Measurements from ENCODE around the gene CD8B.

Gene CD8B

GRCh38 chr2:86807133-86807467 is 54.6 kb downstream of the CD8B start:
- ChIA-PET CTCF (no interaction called here), POLR2A (ENCODE audit: low non-redundant PET) (no interaction called here)
- no peak overlapping the region for H3K27ac ChIP-seq
- no peak for TF ChIP-seq CTCF (conservative IDR thresholded peaks at IDR 0.05; ENCODE audit: low read depth)
- DNase-seq (ENCODE audit: low spot score) = no peak

GRCh38 chr2:86806059-86806857 is 55.4 kb downstream of the CD8B start:
- ChIA-PET POLR2A (ENCODE audit: low non-redundant PET) (no interaction called here), CTCF (no interaction called here)
- H3K27ac ChIP-seq = no peak overlapping the region
- DNase-seq (ENCODE audit: low spot score) = no peak
- no peak for TF ChIP-seq CTCF (conservative IDR thresholded peaks at IDR 0.05; ENCODE audit: low read depth)

- ChIA-PET POLR2A (ENCODE audit: low non-redundant PET) (no interaction called here), CTCF (no interaction called here)
These were observed 60.7 kb downstream of the CD8B start for GRCh38 chr2:86800856-86801567.

GRCh38 chr2:86794861-86795260 is 66.8 kb downstream of the CD8B start:
- TF ChIP-seq CTCF (conservative IDR thresholded peaks at IDR 0.05; ENCODE audit: low read depth) = no peak
- no peak overlapping the region for H3K27ac ChIP-seq
- POLR2A ChIA-PET (ENCODE audit: low non-redundant PET) = no interaction called here
- no peak for DNase-seq (ENCODE audit: low spot score)
- CTCF ChIA-PET = interaction anchor here (0.5 to 0.6 kb wide), 2 partner anchors 10 to 15 kb away, joined by 5 to 6 read pairs; no protein-coding TSS in a partner anchor

More at GRCh38 chr2:86800856-86801567, 60.7 kb downstream of the CD8B start:
- H3K27ac ChIP-seq = no peak overlapping the region
- no peak for DNase-seq (ENCODE audit: low spot score)
- no peak for TF ChIP-seq CTCF (conservative IDR thresholded peaks at IDR 0.05; ENCODE audit: low read depth)

GRCh38 chr2:86793752-86794151 is 67.9 kb downstream of the CD8B start:
- ChIA-PET POLR2A (ENCODE audit: low non-redundant PET) (no interaction called here), CTCF (no interaction called here)
- no peak overlapping the region for H3K27ac ChIP-seq

GRCh38 chr2:86791573-86791972 is 70.1 kb downstream of the CD8B start:
- ChIA-PET POLR2A (ENCODE audit: low non-redundant PET) (no interaction called here), CTCF (no interaction called here)
- no peak overlapping the region for H3K27ac ChIP-seq
- TF ChIP-seq CTCF (conservative IDR thresholded peaks at IDR 0.05; ENCODE audit: low read depth) = no peak
- no peak for DNase-seq (ENCODE audit: low spot score)

More at GRCh38 chr2:86793752-86794151, 67.9 kb downstream of the CD8B start:
- TF ChIP-seq CTCF (conservative IDR thresholded peaks at IDR 0.05; ENCODE audit: low read depth) = no peak
- DNase-seq (ENCODE audit: low spot score) = no peak

Measured in RWPE1 (cell line).